ENCODE results near the gene MRPL11. TPM values are rescaled to one million over a fixed set of nuclear protein-coding genes. Genes with fewer than 3 reads are reported as not detected.

MRPL11 gene
- total RNA-seq, 1 donor from 2014 or later, result 53.8 TPM

DNA sequence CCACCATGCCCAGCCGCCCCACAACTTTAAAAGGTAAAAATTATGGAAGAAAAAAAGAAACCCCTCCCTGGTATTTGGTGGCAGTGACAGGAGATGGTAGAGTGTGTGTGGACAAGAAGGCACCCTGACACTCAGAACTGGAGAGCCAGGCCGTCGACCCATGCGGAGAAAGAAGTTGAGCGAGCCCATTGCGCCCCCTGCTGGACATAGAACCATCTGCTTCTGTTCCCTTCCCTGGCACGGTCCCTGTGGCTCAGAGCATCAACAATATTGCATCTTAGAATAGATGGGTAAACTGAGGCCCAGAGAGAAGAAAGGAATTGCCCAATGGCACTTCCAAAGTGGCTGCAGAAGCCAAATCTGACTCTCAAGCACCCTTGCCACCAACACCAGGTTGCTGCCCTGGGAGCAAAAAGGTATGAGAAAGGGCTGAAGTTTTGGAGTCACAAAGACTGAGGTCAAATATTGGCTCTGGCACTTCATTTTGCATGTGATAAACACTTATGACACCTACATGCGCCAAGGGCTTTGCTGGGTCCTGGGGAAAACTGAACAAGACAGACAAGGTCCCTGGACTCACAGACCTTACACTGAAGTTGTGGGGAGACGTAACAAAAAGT is 8.6 kb downstream of the MRPL11 start:
- no peak overlapping the region for H3K27ac ChIP-seq (replicated peaks)
- intact Hi-C loops (cut with micrococcal nuclease), result no loop called here

DNA sequence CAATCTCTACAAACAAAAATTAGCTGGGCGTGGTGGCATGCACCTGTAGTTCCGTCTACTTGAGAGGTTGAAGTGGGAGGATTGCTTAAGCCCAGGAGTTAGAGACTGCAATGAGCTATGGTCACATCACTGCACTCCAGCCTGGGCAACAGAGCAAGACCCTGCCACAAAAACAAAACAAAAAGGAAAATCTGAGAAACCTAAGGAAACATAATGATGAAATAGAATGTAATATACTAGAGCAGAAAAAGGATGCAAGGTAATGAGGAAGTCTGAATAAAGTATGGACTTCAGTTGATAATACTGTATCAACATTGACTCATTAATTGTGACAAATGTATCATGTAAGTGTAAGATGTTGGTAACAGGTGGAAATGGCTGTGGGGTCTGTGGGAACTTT is 9.7 kb downstream of the MRPL11 start:
- no peak for DNase-seq
- H3K9me3 ChIP-seq (replicated peaks), result no peaks in the 10 kb centered on the region
- H3K27ac ChIP-seq (replicated peaks), result no peak overlapping the region
- intact Hi-C loops (cut with micrococcal nuclease), result no loop called here
- H3K27me3 ChIP-seq (ENCODE audit: low read depth), result peaks cover 11% of the 10 kb centered on the region
- TF ChIP-seq, protein P1, sequence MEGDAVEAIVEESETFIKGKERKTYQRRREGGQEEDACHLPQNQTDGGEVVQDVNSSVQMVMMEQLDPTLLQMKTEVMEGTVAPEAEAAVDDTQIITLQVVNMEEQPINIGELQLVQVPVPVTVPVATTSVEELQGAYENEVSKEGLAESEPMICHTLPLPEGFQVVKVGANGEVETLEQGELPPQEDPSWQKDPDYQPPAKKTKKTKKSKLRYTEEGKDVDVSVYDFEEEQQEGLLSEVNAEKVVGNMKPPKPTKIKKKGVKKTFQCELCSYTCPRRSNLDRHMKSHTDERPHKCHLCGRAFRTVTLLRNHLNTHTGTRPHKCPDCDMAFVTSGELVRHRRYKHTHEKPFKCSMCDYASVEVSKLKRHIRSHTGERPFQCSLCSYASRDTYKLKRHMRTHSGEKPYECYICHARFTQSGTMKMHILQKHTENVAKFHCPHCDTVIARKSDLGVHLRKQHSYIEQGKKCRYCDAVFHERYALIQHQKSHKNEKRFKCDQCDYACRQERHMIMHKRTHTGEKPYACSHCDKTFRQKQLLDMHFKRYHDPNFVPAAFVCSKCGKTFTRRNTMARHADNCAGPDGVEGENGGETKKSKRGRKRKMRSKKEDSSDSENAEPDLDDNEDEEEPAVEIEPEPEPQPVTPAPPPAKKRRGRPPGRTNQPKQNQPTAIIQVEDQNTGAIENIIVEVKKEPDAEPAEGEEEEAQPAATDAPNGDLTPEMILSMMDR (IDR thresholded peaks at IDR 0.05; ENCODE audit: borderline replicate concordance), result no peak
- H3K4me1 ChIP-seq, result no peaks in the 10 kb centered on the region
- no peak overlapping the region for H3K4me3 ChIP-seq
- H3K36me3 ChIP-seq, result peaks cover 14% of the 10 kb centered on the region

More for the DNA sequence above, 8.6 kb downstream of the MRPL11 start:
- TF ChIP-seq, protein P1 (IDR thresholded peaks at IDR 0.05; ENCODE audit: borderline replicate concordance), result peak; percentile 82
- no peaks in the 10 kb centered on the region for H3K9me3 ChIP-seq (replicated peaks)
- DNase-seq, result peak; percentile 68
- no peak overlapping the region for H3K4me3 ChIP-seq
- no peaks in the 10 kb centered on the region for H3K4me1 ChIP-seq
- H3K27me3 ChIP-seq (ENCODE audit: low read depth), result peaks cover 11% of the 10 kb centered on the region
- peaks cover 20% of the 10 kb centered on the region for H3K36me3 ChIP-seq

DNA sequence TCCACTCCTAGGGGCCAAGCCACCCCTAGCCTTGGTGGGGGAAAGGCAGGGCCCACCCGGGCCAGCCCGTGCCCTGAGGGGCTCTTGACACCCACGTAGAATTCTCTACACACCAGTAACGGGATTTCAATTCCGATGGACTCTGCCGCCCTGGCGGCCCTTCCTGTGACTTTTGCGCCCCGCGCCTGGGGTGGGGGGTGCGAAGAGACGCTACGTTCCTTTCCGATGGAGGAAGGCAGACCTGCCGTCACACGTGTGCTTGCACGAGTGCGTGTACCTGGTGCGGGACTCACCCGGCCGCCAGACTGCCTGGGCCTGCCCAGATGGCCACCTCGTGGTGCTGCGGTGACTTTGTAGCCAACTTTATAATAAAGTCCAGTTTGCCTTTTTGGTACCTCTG is 12.3 kb downstream of the MRPL11 start:
- no peak for DNase-seq
- H3K4me3 ChIP-seq, result no peak overlapping the region
- no peak overlapping the region for H3K27ac ChIP-seq (replicated peaks)
- H3K4me1 ChIP-seq, result peaks cover 2% of the 10 kb centered on the region
- H3K9me3 ChIP-seq (replicated peaks), result peaks cover 5% of the 10 kb centered on the region
- no peaks in the 10 kb centered on the region for H3K36me3 ChIP-seq
- intact Hi-C loops (cut with micrococcal nuclease), result no loop called here
- peaks cover 11% of the 10 kb centered on the region for H3K27me3 ChIP-seq (ENCODE audit: low read depth)
- TF ChIP-seq, protein P1 (IDR thresholded peaks at IDR 0.05; ENCODE audit: borderline replicate concordance), result no peak

DNA sequence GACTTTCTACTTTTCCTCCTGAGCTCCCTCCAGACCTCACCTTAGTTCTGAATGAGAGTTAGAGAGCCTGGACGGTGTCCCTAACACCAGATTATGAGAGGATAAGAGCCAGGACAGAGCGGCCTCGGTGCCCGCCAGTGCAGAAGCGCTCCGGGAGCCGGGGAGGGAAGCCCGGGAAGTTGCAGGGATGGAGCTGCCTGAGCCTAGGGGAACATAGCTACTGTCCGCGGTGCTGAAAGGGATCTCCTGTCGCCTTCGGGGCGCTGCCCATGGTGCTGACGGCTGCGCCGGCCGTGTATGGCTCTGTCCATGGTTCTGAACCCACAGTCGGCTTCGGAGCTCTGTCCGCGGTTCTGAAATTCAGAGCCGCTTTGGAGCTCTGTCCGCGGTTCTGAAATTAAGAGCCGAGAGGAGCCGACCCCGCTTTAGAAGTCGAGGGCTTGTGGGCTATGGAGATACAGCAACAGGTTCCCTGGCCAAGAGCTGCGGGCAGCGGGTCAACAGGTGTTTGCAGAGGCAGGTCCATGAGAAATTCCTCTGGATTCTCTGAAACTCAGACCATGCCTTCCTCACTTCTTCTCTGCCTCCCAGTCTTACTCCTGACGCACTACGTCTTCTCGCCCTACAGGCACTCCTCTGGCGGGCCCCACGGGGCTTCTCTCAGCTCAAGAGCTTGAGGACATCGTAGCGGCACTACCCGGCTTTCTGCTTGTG is 17.0 kb downstream of the MRPL11 start:
- Histone ChIP-seq H3K27me3 (ENCODE audit: low read depth) (peaks cover 36% of the 10 kb centered on the region), H3K4me3 (no peak overlapping the region), H3K9me3 (replicated peaks) (peaks cover 5% of the 10 kb centered on the region), H3K27ac (replicated peaks) (no peak overlapping the region), H3K4me1 (peaks cover 44% of the 10 kb centered on the region), H3K36me3 (no peaks in the 10 kb centered on the region)
- intact Hi-C loops (cut with micrococcal nuclease), result no loop called here
- TF ChIP-seq, protein P1 (IDR thresholded peaks at IDR 0.05; ENCODE audit: borderline replicate concordance), result no peak
- DNase-seq, result peak; percentile 87

DNA sequence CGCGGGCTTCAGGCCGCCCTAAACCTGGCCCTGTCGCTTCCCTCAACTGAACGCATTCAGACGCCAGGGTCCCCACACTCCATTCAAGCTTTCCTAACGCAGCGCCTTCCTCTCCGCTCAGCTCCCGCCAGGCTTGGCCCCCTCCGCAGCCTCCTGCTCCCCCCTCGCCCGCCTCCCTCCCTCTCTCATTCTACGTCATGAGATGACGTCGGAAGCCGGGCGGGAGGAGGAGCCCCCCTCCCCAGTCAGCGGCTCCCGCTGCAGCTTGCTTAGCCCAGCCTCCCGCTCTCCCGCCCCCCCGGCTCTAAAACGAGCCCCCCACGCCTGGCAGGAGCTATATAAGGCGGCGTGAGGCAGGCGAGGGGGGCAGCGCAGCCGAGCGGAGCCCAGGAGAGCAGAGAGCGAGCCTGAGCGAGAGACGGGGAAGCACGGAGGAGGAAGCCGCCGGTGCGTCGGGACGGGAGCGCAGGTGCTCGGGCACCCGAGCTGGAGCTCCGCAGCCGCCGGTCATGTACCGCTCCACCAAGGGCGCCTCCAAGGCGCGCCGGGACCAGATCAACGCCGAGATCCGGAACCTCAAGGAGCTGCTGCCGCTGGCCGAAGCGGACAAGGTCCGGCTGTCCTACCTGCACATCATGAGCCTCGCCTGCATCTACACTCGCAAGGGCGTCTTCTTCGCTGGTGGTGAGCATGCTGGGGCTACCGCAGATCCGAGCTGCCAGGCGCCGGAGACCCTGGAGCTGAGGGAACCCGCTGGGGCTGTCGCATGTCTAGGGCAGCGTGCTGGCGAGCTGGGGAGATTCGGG is 17.8 kb downstream of the MRPL11 start, which contains the start of gene NPAS4:
TSS of gene NPAS4 (plus strand) at position 365 of the 806 bp plus-strand sequence. CDS start at position 510, 145 bp downstream.
- DNase-seq, result no peak
- TF ChIP-seq, protein P1 (IDR thresholded peaks at IDR 0.05; ENCODE audit: borderline replicate concordance), result no peak
- H3K9me3 ChIP-seq (replicated peaks), result peaks cover 5% of the 10 kb centered on the region
- H3K27ac ChIP-seq (replicated peaks), result no peak within 1 kb of the TSS
- intact Hi-C loops (cut with micrococcal nuclease), result no loop called here
- no peaks in the 10 kb centered on the region for H3K36me3 ChIP-seq
- H3K27me3 ChIP-seq (ENCODE audit: low read depth), result peaks cover 33% of the 10 kb centered on the region
- H3K4me3 ChIP-seq, result no peak within 1 kb of the TSS
- peaks cover 52% of the 10 kb centered on the region for H3K4me1 ChIP-seq
